ENCODE data around the gene TRAPPC8. TPM values are rescaled to one million over a fixed set of nuclear protein-coding genes. Genes with fewer than 3 reads are reported as not detected.

TRAPPC8 gene
- total and polyA plus RNA-seq, 2 experiments from 2014 or later, result 27.2 to 66.2 TPM

GRCh38 chr18:31892936-31893335 is 50.0 kb downstream of the TRAPPC8 start (continued):
- TF ChIP-seq EZH2phosphoT487 (IDR thresholded peaks at IDR 0.05; ENCODE audit: unreplicated experiment), result no peak
- no peak for TF ChIP-seq STAT1 (IDR thresholded peaks at IDR 0.05; ENCODE audit: unreplicated experiment)
- no peak for TF ChIP-seq ZNF114 (CRISPR knock-in tag; IDR thresholded peaks at IDR 0.05)
- no peak for TF ChIP-seq ZNF462 (CRISPR knock-in tag; IDR thresholded peaks at IDR 0.05)
- TF ChIP-seq EZH2 (IDR thresholded peaks at IDR 0.05; ENCODE audit: low read depth, unreplicated experiment), result no peak
- no peak for TF ChIP-seq CREB1 (CRISPR knock-in tag; IDR thresholded peaks at IDR 0.05; ENCODE audit: low read depth)

- no peaks in the 10 kb centered on the region for H3F3A ChIP-seq (replicated peaks; ENCODE audit: low read depth)
- no peaks in the 10 kb centered on the region for H3K4me1 ChIP-seq (ENCODE audit: insufficient read depth)
- Mint-ChIP-seq H3K4me3 (no peak overlapping the region), H3K27ac (no peak overlapping the region), H3K9me3 (no peaks in the 10 kb centered on the region), H3K27me3 (ENCODE audit: insufficient read depth, low read depth, poor library complexity) (peaks cover 11% of the 10 kb centered on the region), H3K4me1 (no peaks in the 10 kb centered on the region), H3K36me3 (ENCODE audit: low read depth) (peaks cover 29% of the 10 kb centered on the region)
- H3K27me3 ChIP-seq (ENCODE audit: insufficient read depth), result no peaks in the 10 kb centered on the region
- no peak overlapping the region for H2AFZ ChIP-seq
- H4K20me1 ChIP-seq (replicated peaks; ENCODE audit: insufficient read depth), result peaks cover 3% of the 10 kb centered on the region
- no peak for ATAC-seq
- H3K79me2 ChIP-seq (replicated peaks; ENCODE audit: insufficient read depth), result no peaks in the 10 kb centered on the region
- no peak for DNase-seq (ENCODE audit: low spot score)
- 0 out of 2 replicates have a peak overlapping the region, but pooled peaks have one; percentile 48 for H3K27ac ChIP-seq (ENCODE audit: low read depth)
- no peak overlapping the region for H3K4me2 ChIP-seq
- no peaks in the 10 kb centered on the region for H3K9me2 ChIP-seq (ENCODE audit: insufficient read depth)
- peaks cover 21% of the 10 kb centered on the region; the same call in 1 of the 2 replicates for H3K36me3 ChIP-seq (ENCODE audit: insufficient read depth)
- no peak overlapping the region for H3K4me3 ChIP-seq
- TF ChIP-seq CREB1 (CRISPR knock-in tag; IDR thresholded peaks at IDR 0.05; ENCODE audit: low read depth) (no peak), NANOG (IDR thresholded peaks at IDR 0.05; ENCODE audit: borderline replicate concordance) (no peak), REST (IDR thresholded peaks at IDR 0.05; ENCODE audit: unreplicated experiment) (no peak), ETS1 (IDR thresholded peaks at IDR 0.05) (no peak), ZNF331 (CRISPR knock-in tag; IDR thresholded peaks at IDR 0.05; ENCODE audit: low read depth) (no peak), EZH2 (IDR thresholded peaks at IDR 0.05; ENCODE audit: low read depth, unreplicated experiment) (no peak), STAT1 (IDR thresholded peaks at IDR 0.05; ENCODE audit: unreplicated experiment) (no peak), ZNF114 (CRISPR knock-in tag; IDR thresholded peaks at IDR 0.05) (no peak), JUNB (IDR thresholded peaks at IDR 0.05; ENCODE audit: unreplicated experiment) (no peak), EZH2phosphoT487 (IDR thresholded peaks at IDR 0.05; ENCODE audit: unreplicated experiment) (no peak)
Measured at GRCh38 chr18:31891566-31891965, 51.4 kb downstream of the TRAPPC8 start.
